Measurements from ENCODE around the gene NFASC.

DNA sequence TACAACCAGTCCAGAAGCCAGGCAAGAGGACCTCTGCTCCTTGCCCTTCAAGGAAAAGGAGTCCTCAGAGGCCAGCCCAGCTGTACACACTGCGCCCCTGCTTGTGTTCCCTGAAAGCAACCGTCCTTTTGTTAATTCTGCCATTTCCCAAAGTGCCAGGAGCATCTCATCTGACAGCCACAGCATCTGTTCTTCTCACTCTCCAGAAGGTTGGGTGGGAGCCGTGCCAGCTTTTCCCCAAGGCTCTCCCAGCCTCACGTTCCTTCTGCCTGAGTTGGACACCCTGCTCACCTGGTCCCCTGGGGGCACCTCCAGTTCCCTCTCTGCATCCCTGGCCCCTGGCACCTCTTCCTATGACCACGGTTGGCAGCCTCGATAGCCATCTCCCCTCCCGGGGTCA lies 161.8 kb downstream of the NFASC start:
- TF ChIP-seq POLR2AphosphoS5 (IDR thresholded peaks at IDR 0.05) (no peak), POLR2A (IDR thresholded peaks at IDR 0.05) (no peak), EP300 (IDR thresholded peaks at IDR 0.05) (no peak)
- TF ChIP-seq, protein P1, sequence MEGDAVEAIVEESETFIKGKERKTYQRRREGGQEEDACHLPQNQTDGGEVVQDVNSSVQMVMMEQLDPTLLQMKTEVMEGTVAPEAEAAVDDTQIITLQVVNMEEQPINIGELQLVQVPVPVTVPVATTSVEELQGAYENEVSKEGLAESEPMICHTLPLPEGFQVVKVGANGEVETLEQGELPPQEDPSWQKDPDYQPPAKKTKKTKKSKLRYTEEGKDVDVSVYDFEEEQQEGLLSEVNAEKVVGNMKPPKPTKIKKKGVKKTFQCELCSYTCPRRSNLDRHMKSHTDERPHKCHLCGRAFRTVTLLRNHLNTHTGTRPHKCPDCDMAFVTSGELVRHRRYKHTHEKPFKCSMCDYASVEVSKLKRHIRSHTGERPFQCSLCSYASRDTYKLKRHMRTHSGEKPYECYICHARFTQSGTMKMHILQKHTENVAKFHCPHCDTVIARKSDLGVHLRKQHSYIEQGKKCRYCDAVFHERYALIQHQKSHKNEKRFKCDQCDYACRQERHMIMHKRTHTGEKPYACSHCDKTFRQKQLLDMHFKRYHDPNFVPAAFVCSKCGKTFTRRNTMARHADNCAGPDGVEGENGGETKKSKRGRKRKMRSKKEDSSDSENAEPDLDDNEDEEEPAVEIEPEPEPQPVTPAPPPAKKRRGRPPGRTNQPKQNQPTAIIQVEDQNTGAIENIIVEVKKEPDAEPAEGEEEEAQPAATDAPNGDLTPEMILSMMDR (IDR thresholded peaks at IDR 0.05): no peak

Measured in sigmoid colon (tissue), 4 donors.